ENCODE results near the gene FAM72C.
"Not testable (repeated sequence)": the region's sequence is repeated elsewhere in the genome, so short reads cannot be mapped to it uniquely, and the experiment has no call there.

FAM72C gene

GRCh38 chr1:143951485-143952391 lies 20.0 kb downstream of the FAM72C start:
- intact Hi-C loops (cut with micrococcal nuclease); H3K27ac Mint-ChIP-seq; H3K4me3 Mint-ChIP-seq; H3K9me3 Mint-ChIP-seq; H3K4me1 Mint-ChIP-seq (ENCODE audit: low read depth); H3K27me3 Mint-ChIP-seq; H3K36me3 Mint-ChIP-seq (ENCODE audit: low read depth): not testable (repeated sequence)

GRCh38 chr1:143947749-143948148 lies 24.0 kb downstream of the FAM72C start:
- H3K27me3 Mint-ChIP-seq; intact Hi-C loops (cut with micrococcal nuclease); H3K27ac Mint-ChIP-seq; H3K4me1 Mint-ChIP-seq (ENCODE audit: low read depth); H3K9me3 Mint-ChIP-seq; H3K4me3 Mint-ChIP-seq; H3K36me3 Mint-ChIP-seq (ENCODE audit: low read depth): not testable (repeated sequence)

DNA sequence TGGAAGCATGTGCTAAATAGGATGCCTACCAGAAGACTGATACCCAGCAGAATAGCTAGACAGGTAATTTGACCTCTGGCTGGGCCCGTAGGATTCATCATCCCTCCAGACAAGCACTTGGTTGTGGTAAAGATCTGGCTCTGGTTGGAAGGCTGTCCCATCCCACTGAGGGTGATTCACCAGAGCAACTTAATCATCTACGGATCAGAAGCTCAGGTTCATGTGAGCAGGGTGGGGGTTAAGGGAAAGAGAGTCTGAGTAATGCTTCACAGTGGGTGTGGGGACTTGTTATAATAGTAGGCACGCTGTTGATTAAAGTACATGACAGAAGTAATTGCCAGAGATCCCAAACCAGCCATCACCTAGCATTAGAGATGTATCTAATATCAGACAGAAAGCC lies 26.5 kb downstream of the FAM72C start:
- intact Hi-C loops (cut with micrococcal nuclease); H3K4me3 Mint-ChIP-seq; H3K36me3 Mint-ChIP-seq (ENCODE audit: low read depth); H3K9me3 Mint-ChIP-seq; H3K27ac Mint-ChIP-seq; H3K27me3 Mint-ChIP-seq; H3K4me1 Mint-ChIP-seq (ENCODE audit: low read depth): not testable (repeated sequence)

DNA sequence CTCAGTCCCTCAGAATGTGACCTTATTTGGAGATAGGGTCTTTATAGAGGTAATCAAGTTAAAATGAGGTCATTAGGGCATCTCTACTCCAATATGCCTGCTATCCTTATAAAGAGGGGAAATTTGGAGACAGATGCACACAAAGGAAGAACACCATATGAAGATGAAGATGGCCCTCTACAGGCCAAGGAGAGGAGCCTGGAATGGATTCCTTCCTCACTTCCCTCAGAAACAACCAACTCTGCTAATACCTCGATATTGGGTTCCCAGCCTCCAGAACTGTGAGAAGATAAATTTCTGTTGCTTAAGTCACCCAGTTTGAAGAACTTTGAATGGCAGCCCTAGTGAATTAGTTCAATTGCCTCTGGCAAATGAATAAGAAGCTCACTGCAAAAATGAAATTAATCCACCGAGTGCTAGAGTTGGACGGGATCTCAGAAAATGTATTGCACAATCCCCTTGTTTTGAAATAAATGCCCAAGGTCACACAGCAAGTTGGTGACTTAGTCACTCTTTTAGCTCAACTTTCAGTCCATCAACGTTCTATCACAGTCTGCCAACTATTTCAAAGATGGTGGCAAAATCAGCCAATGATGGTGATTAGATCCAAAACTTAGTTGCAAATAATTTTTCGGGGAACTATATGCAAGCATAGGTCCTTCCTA lies 27.1 kb downstream of the FAM72C start:
- intact Hi-C loops (cut with micrococcal nuclease); H3K9me3 Mint-ChIP-seq; H3K4me1 Mint-ChIP-seq (ENCODE audit: low read depth); H3K4me3 Mint-ChIP-seq; H3K27me3 Mint-ChIP-seq; H3K36me3 Mint-ChIP-seq (ENCODE audit: low read depth); H3K27ac Mint-ChIP-seq: not testable (repeated sequence)

DNA sequence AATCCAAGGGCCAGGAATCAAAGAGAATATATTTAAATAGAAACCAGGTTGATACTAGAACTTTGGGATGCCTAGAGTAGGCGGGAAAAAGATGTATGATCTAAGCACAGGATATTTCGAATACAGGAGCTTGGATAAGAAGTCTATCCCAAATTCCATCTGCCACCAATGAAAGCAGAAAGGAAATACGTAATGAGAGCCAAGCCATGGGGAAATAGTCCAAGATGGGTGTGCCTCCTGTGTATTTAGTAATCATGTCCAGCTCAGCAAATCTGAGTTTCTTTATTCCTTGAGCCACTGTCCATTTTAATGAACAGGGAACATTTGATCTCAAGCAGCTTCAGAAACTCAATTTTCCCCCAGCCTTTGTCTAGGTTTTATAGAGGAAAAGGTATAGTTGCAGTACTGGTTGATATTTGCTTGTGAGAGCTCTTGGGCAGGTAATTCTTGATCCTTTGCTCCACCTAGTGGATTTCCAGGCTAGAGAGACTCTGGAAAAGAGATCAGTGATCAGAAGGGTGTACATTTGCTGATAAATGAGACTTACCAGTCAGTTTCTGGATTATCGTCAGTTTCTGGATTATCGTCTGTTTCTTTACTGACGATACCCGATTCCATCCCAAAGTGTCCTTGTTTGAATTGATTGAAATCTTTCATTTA lies 28.3 kb downstream of the FAM72C start:
- H3K27me3 Mint-ChIP-seq; H3K9me3 Mint-ChIP-seq; H3K4me1 Mint-ChIP-seq (ENCODE audit: low read depth); H3K4me3 Mint-ChIP-seq; H3K27ac Mint-ChIP-seq; H3K36me3 Mint-ChIP-seq (ENCODE audit: low read depth); intact Hi-C loops (cut with micrococcal nuclease): not testable (repeated sequence)

DNA sequence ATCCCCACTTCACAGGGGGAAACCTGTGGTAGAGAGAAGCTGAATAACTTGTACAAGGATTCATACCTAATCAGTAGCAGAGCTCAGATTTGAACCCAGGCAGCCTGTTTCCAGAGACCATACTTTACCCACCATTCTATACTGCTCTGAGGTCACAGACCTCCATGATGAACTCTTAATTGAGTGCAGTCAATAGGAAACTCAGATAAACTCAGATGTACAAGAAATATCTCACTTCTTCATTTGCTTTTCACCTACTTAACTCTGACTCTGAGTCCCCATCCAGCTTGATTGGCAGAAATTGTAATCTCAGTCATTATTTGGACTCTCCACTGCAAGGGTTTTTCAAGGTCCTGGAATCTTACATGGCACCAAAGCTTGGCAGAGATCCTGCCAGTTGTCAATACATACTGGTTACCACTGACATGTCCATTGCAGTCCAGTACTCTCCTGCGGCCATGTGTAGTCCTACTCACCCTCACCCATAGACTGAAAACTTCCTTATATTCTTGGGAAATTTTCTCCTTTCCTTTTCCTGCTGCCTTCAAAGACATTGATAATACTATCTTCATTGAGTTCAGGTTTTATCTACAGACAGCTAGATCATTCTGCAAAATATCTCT lies 29.4 kb downstream of the FAM72C start:
- H3K4me3 Mint-ChIP-seq; H3K36me3 Mint-ChIP-seq (ENCODE audit: low read depth); H3K27ac Mint-ChIP-seq; H3K9me3 Mint-ChIP-seq; intact Hi-C loops (cut with micrococcal nuclease); H3K27me3 Mint-ChIP-seq; H3K4me1 Mint-ChIP-seq (ENCODE audit: low read depth): not testable (repeated sequence)

- H3K36me3 Mint-ChIP-seq (ENCODE audit: low read depth); H3K9me3 Mint-ChIP-seq; H3K27ac Mint-ChIP-seq; H3K27me3 Mint-ChIP-seq; H3K4me1 Mint-ChIP-seq (ENCODE audit: low read depth); H3K4me3 Mint-ChIP-seq; intact Hi-C loops (cut with micrococcal nuclease): not testable (repeated sequence)
These were observed 32.1 kb downstream of the FAM72C start for GRCh38 chr1:143939666-143940065.

GRCh38 chr1:143938922-143939321 lies 32.9 kb downstream of the FAM72C start:
- H3K27ac Mint-ChIP-seq; H3K4me1 Mint-ChIP-seq (ENCODE audit: low read depth); H3K27me3 Mint-ChIP-seq; H3K4me3 Mint-ChIP-seq; intact Hi-C loops (cut with micrococcal nuclease); H3K36me3 Mint-ChIP-seq (ENCODE audit: low read depth); H3K9me3 Mint-ChIP-seq: not testable (repeated sequence)

GRCh38 chr1:143936457-143937115 lies 35.2 kb downstream of the FAM72C start:
- H3K27ac Mint-ChIP-seq; H3K36me3 Mint-ChIP-seq (ENCODE audit: low read depth); H3K4me1 Mint-ChIP-seq (ENCODE audit: low read depth); H3K4me3 Mint-ChIP-seq; intact Hi-C loops (cut with micrococcal nuclease); H3K27me3 Mint-ChIP-seq; H3K9me3 Mint-ChIP-seq: not testable (repeated sequence)

DNA sequence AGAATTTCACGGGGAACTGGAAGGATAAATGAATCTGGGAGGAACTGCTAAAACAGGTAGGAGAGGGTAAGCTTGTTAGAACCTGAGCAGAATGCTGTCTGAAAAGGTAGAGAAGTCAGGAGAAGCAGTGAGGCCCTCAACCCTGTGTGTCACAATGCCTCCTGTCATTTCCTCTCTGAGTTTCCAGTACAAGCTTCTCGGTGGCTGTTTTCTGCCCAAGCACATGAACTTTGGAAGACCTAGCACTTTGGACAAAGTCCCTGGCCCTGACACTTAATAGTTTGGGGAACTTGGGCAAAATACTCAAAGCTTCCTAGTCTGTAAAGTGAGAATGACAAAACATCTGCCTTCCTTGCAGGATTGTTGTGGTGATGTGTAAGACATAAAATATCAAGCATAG lies 52.7 kb downstream of the FAM72C start:
- H3K27ac Mint-ChIP-seq; H3K4me3 Mint-ChIP-seq; H3K36me3 Mint-ChIP-seq (ENCODE audit: low read depth); H3K27me3 Mint-ChIP-seq; H3K9me3 Mint-ChIP-seq; H3K4me1 Mint-ChIP-seq (ENCODE audit: low read depth); intact Hi-C loops (cut with micrococcal nuclease): not testable (repeated sequence)

DNA sequence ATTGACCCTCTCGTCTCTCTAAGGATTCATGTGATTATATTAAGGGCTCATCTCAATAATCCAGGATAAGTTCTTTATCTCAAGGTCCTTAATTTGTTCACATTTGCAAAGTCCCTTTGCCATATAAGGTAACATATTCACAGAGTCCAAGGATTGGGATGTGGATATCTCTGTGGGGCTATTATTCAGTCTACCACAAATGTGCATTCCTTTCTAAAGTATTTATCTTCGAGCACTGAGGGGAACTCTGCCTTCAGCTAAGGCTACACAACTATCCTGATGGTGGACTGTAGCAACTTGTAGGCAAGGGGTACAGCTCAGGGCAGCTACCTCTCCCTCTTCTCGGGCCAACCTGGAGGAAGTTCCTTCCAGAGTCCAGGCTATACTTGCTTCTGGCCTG lies 53.2 kb downstream of the FAM72C start:
- H3K36me3 Mint-ChIP-seq (ENCODE audit: low read depth); intact Hi-C loops (cut with micrococcal nuclease); H3K9me3 Mint-ChIP-seq; H3K4me1 Mint-ChIP-seq (ENCODE audit: low read depth); H3K4me3 Mint-ChIP-seq; H3K27me3 Mint-ChIP-seq; H3K27ac Mint-ChIP-seq: not testable (repeated sequence)

- H3K27ac Mint-ChIP-seq; H3K36me3 Mint-ChIP-seq (ENCODE audit: low read depth); H3K4me1 Mint-ChIP-seq (ENCODE audit: low read depth); H3K4me3 Mint-ChIP-seq; H3K9me3 Mint-ChIP-seq; H3K27me3 Mint-ChIP-seq; intact Hi-C loops (cut with micrococcal nuclease): not testable (repeated sequence)
These were observed 58.1 kb downstream of the FAM72C start for GRCh38 chr1:143913705-143914104.

Measured in dendritic cell treated with granulocyte-macrophage colony-stimulating factor and Interleukin-4, amounts not matched to agents 40 ng/mL and 50 ng/mL, for 4 days (primary cell).